ENCODE data around the gene ING2. TPM values are rescaled to one million over a fixed set of nuclear protein-coding genes. Genes with fewer than 3 reads are reported as not detected.

Gene ING2
- total and polyA plus RNA-seq, 7 donors, result 8.6 to 29.8 (median 11.1) TPM

GRCh38 chr4:183541752-183542040, 36.8 kb downstream of the ING2 start:
- TF ChIP-seq POLR2AphosphoS5 (IDR thresholded peaks at IDR 0.05) (no peak), EP300 (IDR thresholded peaks at IDR 0.05) (no peak), POLR2A (IDR thresholded peaks at IDR 0.05) (no peak), CTCF (IDR thresholded peaks at IDR 0.05) (no peak)
- WGBS, 2 donors, result 50 to 62% methylated on average over 3 of the region's 3 CpGs
- peak overlapping the region in 1 of 4 donors; percentile 55 for H3K27ac ChIP-seq

GRCh38 chr4:183543435-183543834, 38.6 kb downstream of the ING2 start:
- TF ChIP-seq POLR2A (IDR thresholded peaks at IDR 0.05) (no peak), EP300 (IDR thresholded peaks at IDR 0.05) (no peak), CTCF (IDR thresholded peaks at IDR 0.05) (no peak), POLR2AphosphoS5 (IDR thresholded peaks at IDR 0.05) (no peak)
- no peaks in the 10 kb centered on the region for H3K36me3 ChIP-seq
- H3K9me3 ChIP-seq, result peaks cover 0 to 5% (median 0%) of the 10 kb centered on the region in 4 donors
- H3K27ac ChIP-seq, result peak overlapping the region in 1 of 4 donors; percentile 53
- DNase-seq, result no peak
- 65 to 85% methylated on average over 2 of the region's 2 CpGs for WGBS, 2 donors
- intact Hi-C loops (cut with DNase I), result no loop called here
- peaks cover 0 to 3% (median 0%) of the 10 kb centered on the region in 3 donors for H3K27me3 ChIP-seq
- no peak overlapping the region for H3K4me3 ChIP-seq
- H3K4me1 ChIP-seq, result no peaks in the 10 kb centered on the region

More at GRCh38 chr4:183541752-183542040, 36.8 kb downstream of the ING2 start:
- DNase-seq, result no peak
- intact Hi-C loops (cut with DNase I), result no loop called here
- Histone ChIP-seq H3K9me3 (peaks cover 0 to 5% (median 0%) of the 10 kb centered on the region in 4 donors), H3K4me1 (no peaks in the 10 kb centered on the region), H3K27me3 (peaks cover 0 to 5% (median 0%) of the 10 kb centered on the region in 3 donors), H3K36me3 (no peaks in the 10 kb centered on the region), H3K4me3 (no peak overlapping the region)

GRCh38 chr4:183544109-183544508, 39.3 kb downstream of the ING2 start:
- H3K9me3 ChIP-seq, result peaks cover 0 to 5% (median 0%) of the 10 kb centered on the region in 4 donors
- peaks cover 0 to under 1% (median 0%) of the 10 kb centered on the region in 3 donors for H3K27me3 ChIP-seq
- TF ChIP-seq POLR2AphosphoS5 (IDR thresholded peaks at IDR 0.05) (no peak), CTCF (IDR thresholded peaks at IDR 0.05) (no peak), POLR2A (IDR thresholded peaks at IDR 0.05) (no peak), EP300 (IDR thresholded peaks at IDR 0.05) (no peak)
- DNase-seq, result no peak
- intact Hi-C loops (cut with DNase I), result no loop called here
- no peak overlapping the region for H3K4me3 ChIP-seq
- H3K27ac ChIP-seq, result no peak overlapping the region
- H3K36me3 ChIP-seq, result no peaks in the 10 kb centered on the region
- 69 to 78% methylated on average over 5 of the region's 5 CpGs for WGBS, 2 donors
- H3K4me1 ChIP-seq, result no peaks in the 10 kb centered on the region

- peaks cover 0 to 5% (median 0%) of the 10 kb centered on the region in 4 donors for H3K9me3 ChIP-seq
- H3K4me1 ChIP-seq, result no peaks in the 10 kb centered on the region
- TF ChIP-seq EP300 (IDR thresholded peaks at IDR 0.05), result no peak
- TF ChIP-seq POLR2A (IDR thresholded peaks at IDR 0.05), result no peak
- no peak for TF ChIP-seq CTCF (IDR thresholded peaks at IDR 0.05)
- no peak for TF ChIP-seq POLR2AphosphoS5 (IDR thresholded peaks at IDR 0.05)
- no peak overlapping the region for H3K4me3 ChIP-seq
- H3K36me3 ChIP-seq, result no peaks in the 10 kb centered on the region
- intact Hi-C loops (cut with DNase I), result no loop called here
- no peak overlapping the region for H3K27ac ChIP-seq
- peaks cover 0 to 14% (median 0%) of the 10 kb centered on the region in 3 donors for H3K27me3 ChIP-seq
- DNase-seq, result no peak
- WGBS, 2 donors, result 86 to 95% methylated on average over 6 of the region's 6 CpGs
Measured at GRCh38 chr4:183546376-183546775, 41.5 kb downstream of the ING2 start.

GRCh38 chr4:183548306-183548705, 43.4 kb downstream of the ING2 start:
- DNase-seq, result no peak
- Histone ChIP-seq H3K27ac (no peak overlapping the region), H3K27me3 (peaks cover 0 to 18% (median 0%) of the 10 kb centered on the region in 3 donors), H3K4me1 (no peaks in the 10 kb centered on the region), H3K9me3 (peaks cover 0 to 5% (median 0%) of the 10 kb centered on the region in 4 donors), H3K4me3 (no peak overlapping the region), H3K36me3 (no peaks in the 10 kb centered on the region)
- 83 to 93% methylated on average over 3 of the region's 3 CpGs for WGBS, 2 donors
- intact Hi-C loops (cut with DNase I), result no loop called here
- TF ChIP-seq POLR2AphosphoS5 (IDR thresholded peaks at IDR 0.05), result no peak
- TF ChIP-seq CTCF (IDR thresholded peaks at IDR 0.05), result no peak
- TF ChIP-seq EP300 (IDR thresholded peaks at IDR 0.05), result no peak
- no peak for TF ChIP-seq POLR2A (IDR thresholded peaks at IDR 0.05)

Measured in sigmoid colon (tissue), 7 donors.